H9 (cell line): ENCODE results near the gene UMPS. TPM values are rescaled to one million over a fixed set of nuclear protein-coding genes. Genes with fewer than 3 reads are reported as not detected.

Source experiments
- DNase-seq: peaks from one replicate; pipeline ENCODE4 v3.0.0-alpha.2; 2017
- H2AFZ ChIP-seq: one replicate; pipeline ENCODE4 v1.6.1; 2013; ENCODE audit warnings: mild to moderate bottlenecking, low read length, control low read depth, moderate library complexity
- H2AK5ac ChIP-seq: 2 replicates; pipeline ENCODE4 v1.6.1; 2013; ENCODE audit warnings: low read length, control low read depth, mixed read lengths; ENCODE audit not compliant: insufficient read length
- H2BK120ac ChIP-seq: one replicate; pipeline ENCODE4 v1.6.1; 2013; ENCODE audit warnings: low read depth, mild to moderate bottlenecking, low read length, control low read depth, inconsistent platforms; ENCODE audit not compliant: poor library complexity, severe bottlenecking
- H2BK12ac ChIP-seq: 2 replicates; pipeline ENCODE4 v1.6.1; 2013; ENCODE audit warnings: low read length, control low read depth, mixed read lengths, low read depth; ENCODE audit not compliant: insufficient read length
- H2BK15ac ChIP-seq: 2 replicates; pipeline ENCODE4 v1.6.1; 2013; ENCODE audit warnings: low read depth, low read length, control low read depth
- H2BK20ac ChIP-seq: one replicate; pipeline ENCODE4 v1.6.1; 2013; ENCODE audit warnings: low read depth, mild to moderate bottlenecking, low read length, control low read depth, inconsistent platforms; ENCODE audit not compliant: poor library complexity, severe bottlenecking
- H2BK5ac ChIP-seq: 2 replicates; pipeline ENCODE4 v1.6.1; 2013; ENCODE audit warnings: low read length, control low read depth, mixed read lengths; ENCODE audit not compliant: insufficient read length
- H3K14ac ChIP-seq: 2 replicates; pipeline ENCODE4 v1.6.1; 2013; ENCODE audit warnings: low read length, control low read depth; ENCODE audit not compliant: insufficient read depth
- H3K18ac ChIP-seq: 2 replicates; pipeline ENCODE4 v1.6.1; 2013; ENCODE audit warnings: low read depth, mild to moderate bottlenecking, mixed read lengths, low read length, control low read depth; ENCODE audit not compliant: insufficient read length
- H3K23ac ChIP-seq: 2 replicates; pipeline ENCODE4 v1.6.1; 2013; ENCODE audit warnings: low read length, control low read depth, mixed read lengths, low read depth; ENCODE audit not compliant: insufficient read length
- H3K23me2 ChIP-seq: 2 replicates; pipeline ENCODE4 v1.6.1; 2013; ENCODE audit warnings: low read depth, mild to moderate bottlenecking, mixed read lengths, low read length, control low read depth; ENCODE audit not compliant: insufficient read length, poor library complexity, severe bottlenecking
- H3K27ac ChIP-seq: 2 replicates; pipeline ENCODE4 v1.5.1; 2013; ENCODE audit warnings: low read length, control low read depth, mixed read lengths, low read depth; ENCODE audit not compliant: insufficient read length
- H3K27me3 ChIP-seq: 2 replicates; pipeline ENCODE4 v1.6.1; 2013; ENCODE audit warnings: low read length, control low read depth, inconsistent platforms; ENCODE audit not compliant: insufficient read depth
- H3K4ac ChIP-seq: 2 replicates; pipeline ENCODE4 v1.6.1; 2013; ENCODE audit warnings: low read depth, mild to moderate bottlenecking, control low read depth, inconsistent platforms, low read length, moderate library complexity
- H3K4me1 ChIP-seq: 2 replicates; pipeline ENCODE4 v1.6.1; 2013; ENCODE audit warnings: low read length, control low read depth, inconsistent platforms; ENCODE audit not compliant: insufficient read depth
- H3K4me2 ChIP-seq: 2 replicates; pipeline ENCODE4 v1.6.1; 2013; ENCODE audit warnings: low read length, control low read depth, mixed read lengths; ENCODE audit not compliant: insufficient read length, insufficient read depth
- H3K56ac ChIP-seq: 2 replicates; pipeline ENCODE4 v1.6.1; 2013; ENCODE audit warnings: low read depth, mild to moderate bottlenecking, mixed read lengths, low read length, control low read depth; ENCODE audit not compliant: insufficient read length
- H3K79me1 ChIP-seq: 2 replicates; pipeline ENCODE4 v1.6.1; 2013; ENCODE audit warnings: low read depth, mild to moderate bottlenecking, moderate library complexity, low read length, control low read depth, inconsistent platforms; ENCODE audit not compliant: insufficient read depth, poor library complexity, severe bottlenecking
- H3K79me2 ChIP-seq: 2 replicates; pipeline ENCODE4 v1.6.1; 2013; ENCODE audit warnings: low read length, control low read depth, inconsistent platforms; ENCODE audit not compliant: insufficient read depth
- H3K9ac ChIP-seq: 2 replicates; pipeline ENCODE4 v1.6.1; 2013; ENCODE audit warnings: low read length, control low read depth, mixed read lengths; ENCODE audit not compliant: insufficient read length; ENCODE audit errors: extremely low read depth
- H3K9me3 ChIP-seq: one replicate; pipeline ENCODE4 v1.6.1; 2013; ENCODE audit warnings: low read depth, low read length, inconsistent platforms; ENCODE audit not compliant: control insufficient read depth
- H3T11ph ChIP-seq: one replicate; pipeline ENCODE4 v1.6.1; 2013; ENCODE audit warnings: mild to moderate bottlenecking, low read length, control low read depth, inconsistent platforms
- H4K20me1 ChIP-seq: one replicate; pipeline ENCODE4 v1.6.1; 2013; ENCODE audit not compliant: control insufficient read depth, insufficient read length, insufficient read depth
- H4K5ac ChIP-seq: 2 replicates; pipeline ENCODE4 v1.6.1; 2013; ENCODE audit warnings: low read depth, mild to moderate bottlenecking, mixed read lengths, low read length, control low read depth; ENCODE audit not compliant: insufficient read length
- H4K8ac ChIP-seq: replicated peaks from 2 replicates; pipeline ENCODE4 v1.6.1; 2013; ENCODE audit warnings: low read length, control low read depth, mixed read lengths, low read depth; ENCODE audit not compliant: insufficient read length
- H4K91ac ChIP-seq: 2 replicates; pipeline ENCODE4 v1.6.1; 2013; ENCODE audit warnings: low read depth, mild to moderate bottlenecking, moderate library complexity, mixed read lengths, low read length, control low read depth; ENCODE audit not compliant: insufficient read length
- H3K27ac Mint-ChIP-seq, 3 experiments: 2 replicates in 2 of 3; 3 replicates in 1 of 3; pipeline ENCODE4 v1.8.0; 2020 to 2021; ENCODE audit warnings: mixed read lengths in 3 of 3, mild to moderate bottlenecking in 1 of 3, moderate library complexity in 1 of 3
- H3K27me3 Mint-ChIP-seq: 2 replicates; pipeline ENCODE4 v1.8.0; 2021; ENCODE audit warnings: low read depth, mild to moderate bottlenecking, moderate library complexity, mixed read lengths
- H3K36me3 Mint-ChIP-seq, 3 experiments: 2 replicates in 2 of 3; 3 replicates in 1 of 3; pipeline ENCODE4 v1.8.0; 2020 to 2021; ENCODE audit warnings: low read depth in 3 of 3, mixed read lengths in 3 of 3; ENCODE audit not compliant: insufficient read depth in 1 of 3
- H3K4me1 Mint-ChIP-seq, 2 experiments: 2 replicates each; pipeline ENCODE4 v1.8.0; 2020; ENCODE audit warnings: mixed read lengths in 2 of 2
- H3K4me3 Mint-ChIP-seq, 2 experiments: 2 replicates in 1 of 2; 3 replicates in 1 of 2; pipeline ENCODE4 v1.8.0; 2020 to 2021; ENCODE audit warnings: mild to moderate bottlenecking in 2 of 2, mixed read lengths in 2 of 2, moderate library complexity in 1 of 2
- H3K9me3 Mint-ChIP-seq, 2 experiments: 2 replicates in 1 of 2; 3 replicates in 1 of 2; pipeline ENCODE4 v1.8.0; 2020; ENCODE audit warnings: mild to moderate bottlenecking in 2 of 2, mixed read lengths in 2 of 2, moderate library complexity in 1 of 2
- CTCF ChIP-seq: fragments of 200-600 bp; sonication (generic); conservative IDR thresholded peaks from 3 replicates; pipeline ENCODE4 v1.8.0; 2021; ENCODE audit warnings: antibody characterized with exemption, mild to moderate bottlenecking
- WGBS: extraction: QIAGEN DNeasy Blood & Tissue Kit; methylation state at CpG from one replicate; pipeline ENCODE4 v1.1.7; 2013; ENCODE audit warnings: missing lambda C conversion rate, low lambda C conversion rate, mixed read lengths; ENCODE audit not compliant: insufficient read length; ENCODE audit errors: extremely low coverage; 5-methylcytosine and 5-hydroxymethylcytosine counted together
- total RNA-seq: library from RNA; stranded (reverse); gene quantifications from 2 replicates; pipeline ENCODE4 v1.2.1, GENCODE V29; 2021

Gene UMPS
- total RNA-seq, 1 experiment from 2014 or later: 65.4 TPM

GRCh38 chr3:124775877-124776276 lies 45.6 kb downstream of the UMPS start:
- peak overlapping the region; percentile 56 to 90 (median 74); a peak in 5 of 7 replicates for H3K27ac Mint-ChIP-seq
- no peak overlapping the region for H2BK12ac ChIP-seq
- no peaks in the 10 kb centered on the region for H3K23me2 ChIP-seq
- TF ChIP-seq CTCF: no peak
- H3K9me3 Mint-ChIP-seq: peaks cover 0 to 3% of the 10 kb centered on the region in 2 experiments; a peak in 1 of 5 replicates
- peaks cover 36 to 41% of the 10 kb centered on the region in 2 experiments for H3K4me1 Mint-ChIP-seq
- no peaks in the 10 kb centered on the region for H3K27me3 ChIP-seq
- no peak overlapping the region for H3K4ac ChIP-seq
- H3K18ac ChIP-seq: no peak overlapping the region
- H4K20me1 ChIP-seq: no peaks in the 10 kb centered on the region
- H3K4me2 ChIP-seq: no peak overlapping the region
- H2BK20ac ChIP-seq: no peak overlapping the region
- no peak overlapping the region for H4K91ac ChIP-seq
- no peak overlapping the region for H4K8ac ChIP-seq
- H3K9ac ChIP-seq: no peak overlapping the region
- no peaks in the 10 kb centered on the region for H3K27me3 Mint-ChIP-seq
- H3T11ph ChIP-seq: no peak overlapping the region
- H3K27ac ChIP-seq: no peak overlapping the region
- H2AFZ ChIP-seq: no peak overlapping the region
- no peak for DNase-seq
- H2BK5ac ChIP-seq: no peak overlapping the region
- H3K36me3 Mint-ChIP-seq: peaks cover 31 to 62% (median 39%) of the 10 kb centered on the region in 3 experiments; a peak in 6 of 7 replicates
- peaks cover 9% of the 10 kb centered on the region; the same call in 1 of the 2 replicates for H3K4me1 ChIP-seq
- H3K79me1 ChIP-seq: peaks cover 3% of the 10 kb centered on the region
- no peaks in the 10 kb centered on the region for H3K79me2 ChIP-seq
- no peak overlapping the region for H2BK120ac ChIP-seq
- peak overlapping the region; percentile 39; the same call in 1 of the 2 replicates for H3K14ac ChIP-seq
- no peak overlapping the region for H4K5ac ChIP-seq
- peak overlapping the region; percentile 44 for H2AK5ac ChIP-seq
- no peak overlapping the region for H3K4me3 Mint-ChIP-seq
- WGBS: no CpG with 5 or more reads among the region's 9 CpGs
- no peak overlapping the region for H3K56ac ChIP-seq
- H2BK15ac ChIP-seq: no peak overlapping the region
- H3K23ac ChIP-seq: no peak overlapping the region
- no peaks in the 10 kb centered on the region for H3K9me3 ChIP-seq
